ENCODE data around the gene BSPRY.

- no peak for TF ChIP-seq REST (IDR thresholded peaks at IDR 0.05; ENCODE audit: insufficient read depth in 1 of 2, low read depth in 2 of 2, low read length in 1 of 2)
- TF ChIP-seq POLR2AphosphoS5 (IDR thresholded peaks at IDR 0.05; ENCODE audit: low read depth, low read length) = no peak
These were observed 7.4 kb downstream of the BSPRY start for GRCh38 chr9:113356686-113357292.
